ENCODE measurements around the gene CBFB.

The CBFB gene

DNA sequence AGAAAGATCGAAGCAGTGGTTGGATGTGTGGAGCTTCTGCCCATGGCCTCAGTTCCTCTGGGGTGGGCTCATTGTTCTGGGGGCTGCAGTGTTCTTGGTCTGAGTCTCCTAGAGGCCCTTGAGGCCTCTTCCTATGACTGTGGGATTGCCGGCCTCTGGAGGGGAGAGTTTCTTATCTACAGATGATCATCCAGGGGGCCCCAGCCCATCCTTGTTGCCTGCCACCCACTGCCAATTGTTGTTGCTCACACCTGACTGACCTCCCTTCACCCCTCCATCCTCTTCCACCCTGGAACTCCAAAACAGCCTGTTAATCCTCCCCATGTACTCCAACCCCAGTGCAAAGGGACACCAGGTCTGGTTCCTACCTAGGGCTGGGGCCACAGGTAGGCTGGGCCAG lies 116.0 kb downstream of the CBFB start:
- TF ChIP-seq Cebpa-rat (IDR thresholded peaks at IDR 0.05): no peak
- H3K4me1 ChIP-seq: no peaks in the 10 kb centered on the region
- H3K9ac ChIP-seq: 0 out of 2 replicates have a peak overlapping the region, but pooled peaks have one; percentile 10
- peaks cover 100% of the 10 kb centered on the region for H3K36me3 ChIP-seq
- no peak overlapping the region for H3K27ac ChIP-seq
- H3K27me3 ChIP-seq: peaks cover 13% of the 10 kb centered on the region
- H3K4me2 ChIP-seq: no peak overlapping the region
- peaks cover 6% of the 10 kb centered on the region; the same call in 1 of the 2 replicates for H3K9me3 ChIP-seq
- no peak overlapping the region for H3K4me3 ChIP-seq
- H4K20me1 ChIP-seq: peaks cover 55% of the 10 kb centered on the region

DNA sequence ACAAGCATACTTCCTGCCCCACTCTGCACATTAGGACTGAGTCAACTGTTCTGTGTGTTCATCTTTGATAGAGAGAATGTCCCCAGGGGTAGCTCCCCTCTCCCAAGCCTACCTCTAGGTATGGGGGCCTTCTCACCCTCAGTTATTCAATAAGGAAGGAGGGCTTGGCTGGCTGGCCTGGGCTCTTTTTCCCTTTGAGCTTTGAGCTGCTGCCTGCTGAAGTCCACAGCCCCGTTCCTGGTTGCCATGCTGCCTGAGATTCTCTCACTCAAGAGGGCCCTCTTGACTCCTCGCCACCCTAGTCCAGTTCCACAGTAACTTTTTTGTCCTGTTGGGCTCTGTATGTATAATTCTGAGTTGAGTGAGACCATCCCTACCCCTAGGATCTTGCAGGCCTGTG lies 116.8 kb downstream of the CBFB start:
- H3K4me2 ChIP-seq: no peak overlapping the region
- H3K27me3 ChIP-seq: peaks cover 21% of the 10 kb centered on the region
- H3K4me3 ChIP-seq: no peak overlapping the region
- TF ChIP-seq Cebpa-rat (IDR thresholded peaks at IDR 0.05): no peak
- no peak overlapping the region for H3K27ac ChIP-seq
- H3K9ac ChIP-seq: no peak overlapping the region
- H3K9me3 ChIP-seq: peaks cover 6% of the 10 kb centered on the region; the same call in 1 of the 2 replicates
- H4K20me1 ChIP-seq: peaks cover 63% of the 10 kb centered on the region
- peaks cover 96% of the 10 kb centered on the region for H3K36me3 ChIP-seq
- H3K4me1 ChIP-seq: peaks cover 8% of the 10 kb centered on the region

DNA sequence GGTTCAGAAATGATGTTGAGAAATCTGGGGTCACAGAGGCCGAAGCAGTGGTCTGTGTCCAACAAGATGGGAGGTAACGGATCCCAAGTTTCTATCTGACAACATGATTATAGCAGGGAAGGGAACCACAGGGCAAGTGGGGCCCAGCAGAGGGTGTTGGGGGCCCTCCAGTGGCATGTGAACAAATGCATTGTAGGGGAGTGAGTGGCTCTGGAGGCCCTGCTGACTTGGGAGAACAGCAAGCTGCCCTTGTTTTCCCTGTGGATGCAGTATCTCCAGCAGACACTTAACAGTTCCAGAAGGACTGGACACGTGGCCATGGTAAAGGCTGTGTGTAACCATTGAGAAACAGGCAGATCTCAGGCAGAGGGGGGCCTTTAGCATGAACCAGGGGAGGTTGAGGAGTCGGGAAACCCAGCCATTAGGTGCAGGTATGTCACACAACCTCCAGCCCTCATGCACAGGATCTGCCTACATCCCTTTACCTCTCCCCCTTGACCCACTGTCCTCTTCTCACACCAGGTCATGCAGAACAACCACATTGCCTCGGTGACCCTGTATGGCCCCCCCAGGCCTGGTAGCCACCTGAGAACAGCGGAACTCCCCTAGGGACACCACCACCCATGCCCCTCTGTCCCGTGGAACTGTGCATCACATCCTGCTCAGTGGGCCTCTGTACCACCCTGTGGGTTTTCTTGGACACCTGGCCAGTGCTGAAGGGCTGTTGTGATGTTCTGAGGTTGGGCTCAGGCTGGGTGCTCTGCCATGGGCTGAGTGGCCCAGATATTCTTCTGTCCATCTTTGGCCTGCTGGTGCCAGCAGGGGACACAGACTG lies 117.8 kb downstream of the CBFB start:
- Histone ChIP-seq H3K9me3 (peaks cover 6% of the 10 kb centered on the region; the same call in 1 of the 2 replicates), H3K27me3 (peaks cover 31% of the 10 kb centered on the region), H3K4me3 (no peak overlapping the region), H3K27ac (no peak overlapping the region), H3K4me1 (peaks cover 14% of the 10 kb centered on the region), H3K4me2 (no peak overlapping the region), H3K36me3 (peaks cover 87% of the 10 kb centered on the region), H3K9ac (no peak overlapping the region), H4K20me1 (peaks cover 73% of the 10 kb centered on the region)
- no peak for TF ChIP-seq Cebpa-rat (IDR thresholded peaks at IDR 0.05)

DNA sequence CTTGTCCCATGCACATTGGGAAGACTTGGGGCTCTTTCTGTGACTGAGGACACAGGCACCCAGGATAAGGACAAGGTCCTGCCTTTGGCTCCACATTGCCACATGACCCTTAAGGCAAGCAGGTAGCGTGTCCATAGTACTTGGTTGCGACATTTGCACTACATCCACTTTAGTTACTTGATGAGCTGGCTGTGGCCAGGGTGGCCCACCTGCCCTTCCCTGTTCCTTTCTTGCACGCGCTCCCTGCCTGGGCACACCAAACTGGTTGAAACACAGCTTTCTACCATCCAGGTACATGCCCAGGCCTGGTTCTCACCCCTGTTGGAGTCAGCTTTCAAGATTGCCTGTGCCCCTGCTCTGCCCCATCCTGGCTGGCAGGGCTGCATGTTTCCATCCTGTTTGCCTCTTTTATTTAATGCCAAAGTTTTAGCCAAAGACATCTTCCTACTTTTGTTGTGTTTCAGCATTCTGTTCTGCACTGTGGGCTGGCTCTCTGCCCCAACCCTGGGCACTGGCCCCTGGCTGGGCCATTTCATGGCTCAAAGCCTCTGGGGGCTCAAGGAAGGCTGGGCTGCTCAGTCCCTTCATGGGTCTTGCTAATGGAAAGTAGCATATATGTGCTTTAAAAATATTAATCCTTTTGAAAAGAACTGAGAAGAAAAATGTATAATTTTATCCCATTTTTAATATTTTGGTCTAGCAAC lies 118.6 kb downstream of the CBFB start:
- peaks cover 6% of the 10 kb centered on the region; the same call in 1 of the 2 replicates for H3K9me3 ChIP-seq
- no peak overlapping the region for H3K9ac ChIP-seq
- H3K4me1 ChIP-seq: peaks cover 14% of the 10 kb centered on the region
- no peak overlapping the region for H3K4me2 ChIP-seq
- H3K36me3 ChIP-seq: peaks cover 78% of the 10 kb centered on the region
- no peak overlapping the region for H3K27ac ChIP-seq
- peaks cover 40% of the 10 kb centered on the region for H3K27me3 ChIP-seq
- peaks cover 82% of the 10 kb centered on the region for H4K20me1 ChIP-seq
- H3K4me3 ChIP-seq: no peak overlapping the region
- TF ChIP-seq Cebpa-rat (IDR thresholded peaks at IDR 0.05): no peak

DNA sequence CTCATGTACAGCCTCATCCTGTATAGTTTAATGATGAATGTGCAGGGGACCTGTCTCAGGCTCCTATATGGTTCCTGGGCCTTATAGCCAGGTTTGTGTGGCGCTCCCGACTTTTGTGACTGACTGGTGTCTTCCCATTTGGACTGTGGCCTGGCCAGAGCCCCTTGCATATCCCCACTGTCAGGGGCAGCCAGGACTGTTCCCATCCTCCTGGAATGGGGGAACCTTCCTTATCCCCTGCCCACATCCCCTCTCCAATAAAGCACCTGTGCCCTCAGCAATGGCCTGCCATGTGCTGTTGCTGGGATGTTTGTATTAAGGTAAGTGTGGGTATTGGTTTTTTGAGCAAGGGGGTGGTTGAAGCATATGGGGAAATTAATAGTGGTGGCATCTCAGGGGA lies 119.3 kb downstream of the CBFB start:
- peaks cover 14% of the 10 kb centered on the region for H3K4me1 ChIP-seq
- peaks cover 6% of the 10 kb centered on the region; the same call in 1 of the 2 replicates for H3K9me3 ChIP-seq
- H3K4me2 ChIP-seq: no peak overlapping the region
- H3K27me3 ChIP-seq: peaks cover 41% of the 10 kb centered on the region
- H3K36me3 ChIP-seq: peaks cover 72% of the 10 kb centered on the region
- H4K20me1 ChIP-seq: peaks cover 88% of the 10 kb centered on the region
- no peak overlapping the region for H3K9ac ChIP-seq
- no peak overlapping the region for H3K4me3 ChIP-seq
- H3K27ac ChIP-seq: no peak overlapping the region
- TF ChIP-seq Cebpa-rat (IDR thresholded peaks at IDR 0.05): no peak

- H3K4me2 ChIP-seq: no peak overlapping the region
- peaks cover 14% of the 10 kb centered on the region for H3K4me1 ChIP-seq
- H4K20me1 ChIP-seq: peaks cover 92% of the 10 kb centered on the region
- H3K9me3 ChIP-seq: peaks cover 6% of the 10 kb centered on the region; the same call in 1 of the 2 replicates
- no peak overlapping the region for H3K4me3 ChIP-seq
- H3K27ac ChIP-seq: no peak overlapping the region
- H3K9ac ChIP-seq: no peak overlapping the region
- TF ChIP-seq Cebpa-rat (IDR thresholded peaks at IDR 0.05): no peak
- H3K27me3 ChIP-seq: peaks cover 41% of the 10 kb centered on the region
- H3K36me3 ChIP-seq: peaks cover 66% of the 10 kb centered on the region
These were observed 119.8 kb downstream of the CBFB start for GRCh38 chr16:67148656-67149275.

DNA sequence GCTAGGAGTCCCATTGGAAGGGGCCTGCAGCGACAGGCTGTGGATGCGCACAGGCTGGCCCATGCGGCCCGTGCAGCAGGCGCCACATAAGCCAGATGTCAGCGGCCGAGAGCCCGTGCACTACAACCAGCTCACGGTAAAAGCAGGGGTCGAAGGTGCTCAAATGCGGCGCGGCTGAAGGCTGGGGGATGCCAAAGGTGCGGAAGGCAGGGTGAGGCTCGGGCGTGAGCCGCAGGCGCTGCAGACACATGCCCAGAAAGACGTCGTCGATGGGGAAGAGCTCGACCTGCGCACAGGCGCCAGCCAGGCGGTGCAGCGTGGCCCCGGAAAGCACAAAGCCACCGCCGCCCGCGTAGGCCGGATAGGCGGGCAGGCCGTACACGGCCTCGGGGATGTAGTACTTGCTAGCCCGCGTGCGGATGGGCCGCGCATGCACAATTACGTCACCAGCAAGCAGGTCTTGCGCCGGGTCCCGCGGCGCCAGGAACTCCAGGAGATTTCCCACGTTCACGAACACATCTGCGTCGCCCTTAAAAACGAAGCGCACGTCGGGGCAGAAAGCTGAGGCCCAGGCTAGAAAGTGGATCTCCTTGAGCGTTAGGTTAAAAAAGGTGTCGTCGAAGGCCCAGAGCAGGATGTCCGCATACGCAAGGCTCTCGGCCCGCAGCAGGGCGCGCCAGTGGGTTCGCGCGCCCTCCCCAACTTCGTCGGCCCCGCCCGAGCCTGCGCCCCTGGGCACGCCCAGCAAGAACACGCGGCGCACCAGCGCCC lies 120.5 kb downstream of the CBFB start:
- Histone ChIP-seq H3K27ac (no peak overlapping the region), H3K9me3 (peaks cover 6% of the 10 kb centered on the region; the same call in 1 of the 2 replicates), H3K36me3 (peaks cover 64% of the 10 kb centered on the region), H3K27me3 (peaks cover 41% of the 10 kb centered on the region), H3K4me1 (peaks cover 14% of the 10 kb centered on the region), H3K4me3 (no peak overlapping the region), H3K9ac (no peak overlapping the region), H3K4me2 (no peak overlapping the region), H4K20me1 (peaks cover 98% of the 10 kb centered on the region)
- TF ChIP-seq Cebpa-rat (IDR thresholded peaks at IDR 0.05): no peak

GRCh38 chr16:67150047-67150832 lies 121.3 kb downstream of the CBFB start:
- peaks cover 98% of the 10 kb centered on the region for H4K20me1 ChIP-seq
- peaks cover 59% of the 10 kb centered on the region for H3K36me3 ChIP-seq
- peak overlapping the region; percentile 48; the same call in 1 of the 2 replicates for H3K9ac ChIP-seq
- H3K4me1 ChIP-seq: peaks cover 18% of the 10 kb centered on the region
- peak overlapping the region; percentile 90 for H3K4me2 ChIP-seq
- peaks cover 6% of the 10 kb centered on the region; the same call in 1 of the 2 replicates for H3K9me3 ChIP-seq
- no peak overlapping the region for H3K27ac ChIP-seq
- no peak for TF ChIP-seq Cebpa-rat (IDR thresholded peaks at IDR 0.05)
- H3K27me3 ChIP-seq: peaks cover 44% of the 10 kb centered on the region
- peak overlapping the region; percentile 68 for H3K4me3 ChIP-seq

All from BLaER1 (cell line).